NCI-H146 (cell line): ENCODE data around the gene SMC4.
A peak's percentile ranks its signal among the peaks of the same experiment; 100 is the strongest.

Experiments used
- DNase-seq: peaks from one replicate; lab custom pipeline; 2025; lab: John Stamatoyannopoulos, UW

SMC4 gene

GRCh38 chr3:160477750-160478149, 78.3 kb downstream of the SMC4 start:
- DNase-seq = peak; percentile 59

- DNase-seq = no peak
These were observed 78.9 kb downstream of the SMC4 start for GRCh38 chr3:160478338-160478737.

DNA sequence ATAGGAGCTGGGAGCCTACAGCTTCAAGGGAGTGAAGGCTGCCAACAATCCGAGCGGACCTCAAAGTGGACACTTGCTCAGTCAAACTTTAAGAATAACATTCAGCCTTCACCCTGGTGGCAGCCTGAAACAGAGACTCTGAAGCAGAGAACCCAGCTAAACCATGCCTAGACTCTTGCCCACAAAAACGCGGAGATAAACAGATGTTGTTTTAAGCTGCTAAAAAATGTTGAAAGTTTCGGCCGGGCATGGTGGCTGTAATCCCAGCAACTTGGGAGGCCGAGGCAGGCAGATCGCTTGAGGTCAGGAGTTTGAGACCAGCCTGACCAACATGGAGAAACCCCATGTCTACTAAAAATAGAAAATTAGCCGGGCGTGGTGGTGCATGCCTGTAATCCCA, 79.9 kb downstream of the SMC4 start:
- DNase-seq = no peak

DNA sequence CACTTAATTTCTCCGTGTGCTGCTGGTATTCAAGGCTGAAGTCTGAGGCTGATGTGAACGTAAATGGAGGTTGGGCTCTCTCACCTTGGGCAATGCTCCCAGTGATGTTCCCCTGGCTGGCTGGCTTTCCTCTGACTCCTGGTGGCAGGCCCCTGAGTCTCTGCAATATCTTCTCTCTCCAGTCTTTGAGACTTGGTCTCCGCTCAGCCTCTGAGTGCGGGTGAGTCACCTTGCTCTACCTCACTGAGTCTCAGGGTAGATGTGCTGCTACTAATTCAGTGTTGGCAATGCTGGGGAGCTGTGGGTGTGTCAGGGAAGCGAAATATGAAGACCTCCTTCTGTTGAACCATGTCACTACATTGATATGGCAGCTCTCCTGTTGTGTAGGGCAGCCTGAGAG, 81.5 kb downstream of the SMC4 start:
- DNase-seq = no peak

DNA sequence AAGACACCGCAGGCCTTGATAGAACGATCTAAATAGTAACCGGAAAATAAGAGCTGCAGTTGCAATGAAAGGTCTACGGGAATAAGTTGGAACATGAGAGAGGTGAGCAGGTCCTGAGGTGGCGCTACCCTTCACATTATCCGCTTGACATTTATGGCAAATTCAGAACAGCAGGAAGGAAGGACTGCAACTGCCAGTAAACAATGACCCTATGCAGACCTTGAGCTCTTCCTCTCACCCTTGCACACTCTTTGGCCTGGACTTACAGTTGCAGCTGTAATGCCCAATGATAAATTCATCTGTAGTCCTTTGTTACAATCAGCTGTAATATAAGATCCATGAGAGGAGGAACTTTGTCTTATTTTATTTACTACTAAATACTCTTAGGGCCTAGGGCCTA, 82.4 kb downstream of the SMC4 start:
- no peak for DNase-seq

GRCh38 chr3:160482796-160483195, 83.3 kb downstream of the SMC4 start:
- DNase-seq = no peak
